NCI-H774 (cell line): ENCODE results near the gene RBM44.
A peak's percentile ranks its signal among the peaks of the same experiment; 100 is the strongest.
"Not testable (repeated sequence)": the region's sequence is repeated elsewhere in the genome, so short reads cannot be mapped to it uniquely, and the experiment has no call there.

Experiments
- DNase-seq: peaks from one replicate; lab custom pipeline; 2025; lab: John Stamatoyannopoulos, UW

The RBM44 gene

DNA sequence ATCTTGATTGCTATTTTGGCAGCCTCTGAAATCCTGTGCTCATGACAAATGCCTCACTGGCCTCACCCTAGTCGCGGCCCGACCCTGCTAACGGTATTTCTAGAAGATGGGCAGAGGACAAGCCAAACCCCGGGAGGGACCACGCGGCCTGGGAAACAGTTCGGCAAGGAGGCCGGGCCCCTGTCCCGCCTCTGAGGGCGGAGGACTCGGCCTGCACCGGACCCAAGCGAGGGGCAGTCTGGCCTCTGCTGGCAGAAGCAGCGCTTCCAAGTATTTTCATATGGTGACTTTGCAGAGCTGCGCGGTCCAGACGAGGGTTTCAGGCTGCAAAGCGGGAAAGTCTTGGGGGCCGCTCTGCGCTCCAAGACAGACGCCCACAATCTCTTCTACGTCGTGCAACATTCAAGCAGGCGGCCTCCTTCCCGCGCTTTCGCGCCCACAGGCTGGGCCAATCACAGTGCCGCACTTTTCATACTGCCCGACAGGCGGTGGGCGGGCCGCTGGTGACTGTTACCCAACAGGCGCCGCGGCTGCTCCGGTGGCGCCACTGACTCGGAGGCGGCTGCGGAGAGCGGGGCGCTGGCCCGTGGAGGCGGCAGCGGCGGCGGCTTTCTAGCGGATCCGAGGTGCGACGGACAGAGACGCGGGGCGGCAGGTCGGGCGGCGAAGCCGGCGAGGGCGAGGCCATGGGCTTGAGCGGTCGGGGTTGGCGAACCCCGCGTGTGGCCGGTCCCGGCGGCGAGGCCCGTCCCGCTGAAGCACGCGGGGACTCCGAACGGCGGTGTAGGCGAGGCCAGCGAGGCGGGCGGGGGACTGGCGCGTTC is at the start of gene RBM44:
RBM44 (plus strand) TSS at position 544 of the 824 bp plus-strand sequence. CDS start 14,831 bp downstream, outside the sequence.
- no peak for DNase-seq

DNA sequence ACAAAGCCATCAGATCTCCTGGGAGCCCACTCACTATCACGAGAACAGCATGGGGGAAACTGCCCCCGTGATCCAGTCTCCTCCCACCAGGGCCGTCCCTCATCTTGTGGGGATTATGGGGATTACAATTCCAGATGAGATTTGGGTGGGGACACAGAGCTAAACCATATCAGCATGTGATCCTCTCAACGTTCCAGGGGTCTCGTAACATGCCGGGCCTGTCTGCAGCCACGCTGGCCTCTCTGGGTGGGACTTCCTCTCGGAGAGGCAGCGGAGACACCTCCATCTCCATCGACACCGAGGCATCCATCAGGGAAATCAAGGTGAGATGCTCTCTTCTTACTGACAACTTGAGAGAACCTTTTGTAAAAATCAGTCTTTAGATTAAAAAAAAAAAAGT is 49.6 kb upstream of the RBM44 start:
- DNase-seq = no peak

DNA sequence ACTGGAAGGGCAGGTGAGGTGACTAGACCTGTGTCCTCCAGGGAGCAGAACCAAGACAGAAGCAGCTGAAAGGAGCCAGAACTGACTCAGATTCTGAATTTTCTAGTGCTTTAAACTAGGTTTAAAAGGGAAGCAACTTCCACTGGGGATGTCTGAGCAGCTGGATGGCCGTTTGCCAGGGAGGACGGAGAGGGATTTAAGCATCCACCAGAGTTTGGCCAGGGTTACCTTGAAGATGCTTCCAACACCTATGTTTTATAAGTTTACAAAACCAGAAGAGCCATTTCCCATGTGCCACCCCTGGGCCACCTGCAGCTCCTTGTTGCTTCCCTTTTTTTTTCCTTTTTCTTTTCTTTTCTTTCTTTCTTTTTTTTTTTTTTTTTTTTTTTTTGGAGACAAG is 48.6 kb upstream of the RBM44 start:
- DNase-seq = no peak

GRCh38 chr2:237750441-237750840 is 48.1 kb upstream of the RBM44 start:
- DNase-seq = not testable (repeated sequence)

- no peak for DNase-seq
These were observed 45.8 kb upstream of the RBM44 start for GRCh38 chr2:237752761-237753165.

DNA sequence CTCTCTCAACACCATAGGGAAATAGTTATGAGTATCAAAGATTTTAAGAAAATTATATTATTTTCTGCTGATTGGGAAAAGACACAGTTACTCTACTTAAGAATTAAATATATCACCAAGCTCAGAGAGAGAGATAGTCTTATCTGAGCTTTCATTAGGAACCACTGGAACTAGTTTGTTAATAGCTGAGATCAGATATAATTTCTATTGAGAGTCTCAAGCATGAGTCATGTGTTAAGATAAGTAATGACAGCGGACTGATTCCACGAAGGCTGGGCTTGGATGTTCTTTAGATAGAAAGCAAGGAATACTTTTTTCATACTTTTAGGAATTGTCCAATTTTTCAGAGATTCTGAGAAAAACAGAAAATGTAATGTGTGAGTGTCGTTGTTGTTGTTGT is 44.4 kb upstream of the RBM44 start:
- DNase-seq = no peak

DNA sequence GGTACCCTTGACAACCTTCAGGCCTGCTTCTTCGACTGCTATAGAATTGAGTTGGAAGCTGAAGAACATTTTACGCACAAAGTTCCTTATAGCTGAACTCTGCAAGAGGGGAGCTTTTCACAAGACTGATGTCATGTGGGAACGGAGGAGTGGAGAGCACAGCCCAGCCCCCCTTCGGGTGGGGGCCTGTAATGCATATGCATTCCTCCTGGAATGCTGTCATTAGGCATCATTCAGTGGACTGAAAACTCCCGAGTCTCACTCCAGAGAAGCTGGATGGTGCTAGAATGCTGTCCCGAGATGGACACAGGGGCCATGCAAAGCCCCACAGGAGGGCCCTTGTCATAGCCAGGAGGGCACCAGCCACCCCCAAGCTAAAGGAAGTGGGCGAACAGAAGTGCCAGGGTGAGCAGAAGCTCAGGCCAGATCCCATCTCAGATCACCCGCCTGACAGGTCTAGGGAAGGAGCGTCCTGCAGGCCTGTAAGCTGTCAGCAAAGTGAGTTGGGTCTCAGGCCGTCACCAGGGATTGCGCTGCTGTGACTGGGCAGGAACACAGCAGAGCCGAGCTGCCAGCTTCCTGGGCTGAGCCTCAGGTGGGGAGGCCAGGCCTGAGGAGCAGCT is 43.8 kb upstream of the RBM44 start:
- no peak for DNase-seq

DNA sequence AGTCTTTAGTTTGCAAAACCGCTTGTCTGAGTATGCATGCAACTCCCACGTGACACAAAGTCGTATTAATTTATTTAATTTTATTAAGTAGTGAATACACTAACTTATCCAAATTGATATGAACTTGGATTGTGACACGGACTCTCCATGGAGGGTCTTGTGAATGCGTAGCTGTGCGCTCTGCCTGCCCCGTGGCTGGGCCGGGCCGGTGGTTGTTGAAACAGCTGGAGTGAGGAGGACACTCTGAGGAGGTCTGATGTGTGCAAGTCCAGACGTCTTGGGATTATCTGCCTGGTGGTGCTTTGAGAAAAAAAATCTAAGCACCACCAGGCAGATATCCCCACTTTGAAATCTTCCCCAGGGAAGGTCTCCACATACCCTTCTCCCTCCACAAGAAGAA is 41.0 kb upstream of the RBM44 start:
- no peak for DNase-seq

GRCh38 chr2:237758185-237758584 is 40.4 kb upstream of the RBM44 start:
- no peak for DNase-seq

- no peak for DNase-seq
These were observed 39.4 kb upstream of the RBM44 start for GRCh38 chr2:237759176-237759575.

- no peak for DNase-seq
These were observed 37.8 kb upstream of the RBM44 start for GRCh38 chr2:237760506-237761502.

GRCh38 chr2:237762291-237763182 is 36.0 kb upstream of the RBM44 start:
- not testable (repeated sequence) for DNase-seq

DNA sequence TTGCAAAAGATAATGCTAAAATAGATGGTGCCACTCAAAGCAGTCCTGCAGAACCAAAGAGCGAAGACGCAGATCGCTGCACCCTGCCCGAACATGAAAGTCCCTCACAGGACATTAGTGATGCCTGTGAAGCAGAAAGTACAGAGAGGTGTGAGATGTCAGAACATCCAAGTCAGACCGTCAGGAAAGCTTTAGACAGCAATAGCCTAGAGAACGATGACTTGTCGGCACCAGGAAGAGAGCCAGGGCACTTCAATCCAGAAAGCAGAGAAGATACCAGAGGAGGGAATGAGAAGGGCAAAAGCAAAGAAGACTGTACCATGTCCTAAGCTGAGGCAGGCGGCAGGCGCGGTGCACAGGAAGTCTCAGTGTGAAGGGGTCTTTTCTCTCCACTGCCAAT is 34.8 kb upstream of the RBM44 start:
- no peak for DNase-seq

- not testable (repeated sequence) for DNase-seq
These were observed 33.5 kb upstream of the RBM44 start for GRCh38 chr2:237765122-237765521.

DNA sequence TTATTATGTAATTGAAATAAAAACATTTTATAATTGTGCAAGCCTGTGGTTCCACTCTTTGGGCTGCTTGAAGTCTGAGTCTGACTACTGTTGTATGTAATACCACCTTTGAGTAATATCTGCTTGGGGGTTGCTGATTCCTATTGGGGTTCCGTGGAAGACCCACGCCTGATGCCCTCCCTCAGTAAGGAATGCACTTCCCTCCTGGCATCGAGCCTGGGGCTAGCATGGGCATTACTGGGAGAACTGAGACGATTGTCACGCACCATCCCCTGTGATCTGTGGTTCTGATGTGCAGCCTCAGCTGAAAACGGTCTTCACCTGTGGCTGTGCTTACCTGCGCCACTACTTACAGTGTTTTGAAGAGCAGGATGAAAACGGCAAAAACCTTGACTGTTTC is 32.7 kb upstream of the RBM44 start:
- no peak for DNase-seq

- no peak for DNase-seq
These were observed 32.2 kb upstream of the RBM44 start for GRCh38 chr2:237766340-237766739.

GRCh38 chr2:237772513-237772912 is 26.1 kb upstream of the RBM44 start:
- no peak for DNase-seq

GRCh38 chr2:237773826-237774225 is 24.8 kb upstream of the RBM44 start:
- no peak for DNase-seq

GRCh38 chr2:237774811-237775553 is 23.6 kb upstream of the RBM44 start:
- DNase-seq = peak; percentile 74

DNA sequence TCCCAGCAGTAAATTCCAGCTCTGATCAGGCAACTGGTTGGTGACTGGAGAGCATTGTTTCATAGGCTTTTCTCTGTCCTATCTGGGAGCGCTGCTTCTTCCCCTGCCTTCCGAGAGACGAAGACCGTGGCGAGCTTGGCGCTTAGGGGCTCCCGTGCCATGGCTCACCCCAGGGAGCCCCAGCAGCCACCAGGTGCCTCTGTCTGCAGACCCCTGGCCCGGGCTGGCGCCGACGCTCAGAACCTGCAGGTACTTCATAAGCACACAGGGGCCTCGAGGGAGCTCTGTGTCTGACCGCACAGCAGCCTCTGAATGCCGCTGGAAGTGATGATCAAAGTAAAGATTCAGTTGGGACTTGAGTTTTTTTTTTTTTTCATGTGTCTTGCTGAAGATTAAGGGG is 19.1 kb upstream of the RBM44 start:
- no peak for DNase-seq

GRCh38 chr2:237782181-237782580 is 16.4 kb upstream of the RBM44 start:
- DNase-seq = no peak
